ENCODE results near the gene OMD.

OMD gene

GRCh38 chr9:92424340-92424739 lies at the start of gene OMD:
OMD (minus strand) TSS chr9:92424471; CDS start chr9:92417558, 6,913 bp downstream.
- no peaks in the 10 kb centered on the region for H4K20me1 ChIP-seq (ENCODE audit: control insufficient read depth, insufficient read depth, low read depth, low read length)
- H3K9me3 ChIP-seq (ENCODE audit: control insufficient read depth, insufficient read depth, low read length): no peaks in the 10 kb centered on the region
- no peaks in the 10 kb centered on the region for H3K36me3 ChIP-seq (ENCODE audit: control insufficient read depth, low read length)
- H3F3A ChIP-seq (ENCODE audit: control insufficient read depth, insufficient read depth): no peaks in the 10 kb centered on the region
- no peaks in the 10 kb centered on the region for H3K4me1 ChIP-seq (ENCODE audit: control insufficient read depth, low read length)
- H3K27ac ChIP-seq (ENCODE audit: low read depth, low read length): no peak within 1 kb of the TSS
- no peak within 1 kb of the TSS for H3K4me2 ChIP-seq (ENCODE audit: low read length)
- no peak within 1 kb of the TSS for H3K4me3 ChIP-seq (ENCODE audit: low read length)
- TF ChIP-seq EZH2phosphoT487 (IDR thresholded peaks at IDR 0.05; ENCODE audit: borderline replicate concordance, low read length) (no peak), CTCF (IDR thresholded peaks at IDR 0.05; ENCODE audit: low read depth, low read length, poor library complexity, severe bottlenecking) (no peak)
- H3K79me2 ChIP-seq (ENCODE audit: control insufficient read depth, low read length): no peaks in the 10 kb centered on the region
- no peaks in the 10 kb centered on the region for H3K27me3 ChIP-seq (ENCODE audit: control insufficient read depth, low read length)
- H3K9me2 ChIP-seq (replicated peaks; ENCODE audit: control insufficient read depth, low read length): no peaks in the 10 kb centered on the region

- H3K4me3 ChIP-seq (ENCODE audit: low read length): no peak overlapping the region
- no peaks in the 10 kb centered on the region for H4K20me1 ChIP-seq (ENCODE audit: control insufficient read depth, insufficient read depth, low read depth, low read length)
- H3K9me2 ChIP-seq (replicated peaks; ENCODE audit: control insufficient read depth, low read length): no peaks in the 10 kb centered on the region
- H3K9me3 ChIP-seq (ENCODE audit: control insufficient read depth, insufficient read depth, low read length): no peaks in the 10 kb centered on the region
- H3F3A ChIP-seq (ENCODE audit: control insufficient read depth, insufficient read depth): no peaks in the 10 kb centered on the region
- no peaks in the 10 kb centered on the region for H3K4me1 ChIP-seq (ENCODE audit: control insufficient read depth, low read length)
- H3K36me3 ChIP-seq (ENCODE audit: control insufficient read depth, low read length): no peaks in the 10 kb centered on the region
- TF ChIP-seq EZH2phosphoT487 (IDR thresholded peaks at IDR 0.05; ENCODE audit: borderline replicate concordance, low read length) (no peak), CTCF (IDR thresholded peaks at IDR 0.05; ENCODE audit: low read depth, low read length, poor library complexity, severe bottlenecking) (no peak)
- H3K27me3 ChIP-seq (ENCODE audit: control insufficient read depth, low read length): no peaks in the 10 kb centered on the region
- H3K27ac ChIP-seq (ENCODE audit: low read depth, low read length): no peak overlapping the region
- H3K4me2 ChIP-seq (ENCODE audit: low read length): no peak overlapping the region
- H3K79me2 ChIP-seq (ENCODE audit: control insufficient read depth, low read length): no peaks in the 10 kb centered on the region
Measured at GRCh38 chr9:92468206-92468605, 43.9 kb upstream of the OMD start.

- no peaks in the 10 kb centered on the region for H3K79me2 ChIP-seq (ENCODE audit: control insufficient read depth, low read length)
- no peaks in the 10 kb centered on the region for H3F3A ChIP-seq (ENCODE audit: control insufficient read depth, insufficient read depth)
- H3K9me2 ChIP-seq (replicated peaks; ENCODE audit: control insufficient read depth, low read length): no peaks in the 10 kb centered on the region
- no peak for TF ChIP-seq EZH2phosphoT487 (IDR thresholded peaks at IDR 0.05; ENCODE audit: borderline replicate concordance, low read length)
- no peak for TF ChIP-seq CTCF (IDR thresholded peaks at IDR 0.05; ENCODE audit: low read depth, low read length, poor library complexity, severe bottlenecking)
- H3K4me2 ChIP-seq (ENCODE audit: low read length): no peak overlapping the region
- H3K27me3 ChIP-seq (ENCODE audit: control insufficient read depth, low read length): no peaks in the 10 kb centered on the region
- H3K9me3 ChIP-seq (ENCODE audit: control insufficient read depth, insufficient read depth, low read length): no peaks in the 10 kb centered on the region
- no peak overlapping the region for H3K4me3 ChIP-seq (ENCODE audit: low read length)
- H3K36me3 ChIP-seq (ENCODE audit: control insufficient read depth, low read length): no peaks in the 10 kb centered on the region
- H3K4me1 ChIP-seq (ENCODE audit: control insufficient read depth, low read length): no peaks in the 10 kb centered on the region
- H4K20me1 ChIP-seq (ENCODE audit: control insufficient read depth, insufficient read depth, low read depth, low read length): no peaks in the 10 kb centered on the region
- H3K27ac ChIP-seq (ENCODE audit: low read depth, low read length): no peak overlapping the region
Measured at GRCh38 chr9:92467511-92467910, 43.2 kb upstream of the OMD start.

GRCh38 chr9:92467041-92467440 lies 42.8 kb upstream of the OMD start:
- no peaks in the 10 kb centered on the region for H3F3A ChIP-seq (ENCODE audit: control insufficient read depth, insufficient read depth)
- H3K27ac ChIP-seq (ENCODE audit: low read depth, low read length): no peak overlapping the region
- TF ChIP-seq CTCF (IDR thresholded peaks at IDR 0.05; ENCODE audit: low read depth, low read length, poor library complexity, severe bottlenecking) (no peak), EZH2phosphoT487 (IDR thresholded peaks at IDR 0.05; ENCODE audit: borderline replicate concordance, low read length) (no peak)
- H3K27me3 ChIP-seq (ENCODE audit: control insufficient read depth, low read length): no peaks in the 10 kb centered on the region
- H3K36me3 ChIP-seq (ENCODE audit: control insufficient read depth, low read length): no peaks in the 10 kb centered on the region
- H3K9me2 ChIP-seq (replicated peaks; ENCODE audit: control insufficient read depth, low read length): no peaks in the 10 kb centered on the region
- H4K20me1 ChIP-seq (ENCODE audit: control insufficient read depth, insufficient read depth, low read depth, low read length): no peaks in the 10 kb centered on the region
- H3K4me2 ChIP-seq (ENCODE audit: low read length): no peak overlapping the region
- H3K79me2 ChIP-seq (ENCODE audit: control insufficient read depth, low read length): no peaks in the 10 kb centered on the region
- no peaks in the 10 kb centered on the region for H3K4me1 ChIP-seq (ENCODE audit: control insufficient read depth, low read length)
- no peak overlapping the region for H3K4me3 ChIP-seq (ENCODE audit: low read length)
- no peaks in the 10 kb centered on the region for H3K9me3 ChIP-seq (ENCODE audit: control insufficient read depth, insufficient read depth, low read length)

Measured in DOHH2 (cell line).